Right atrium auricular region (tissue), 2 donors: ENCODE data around the gene AVPR1B. TPM values are rescaled to one million over a fixed set of nuclear protein-coding genes. Genes with fewer than 3 reads are reported as not detected.

Experiments
- DNase-seq: peaks from one replicate; pipeline ENCODE4 v3.0.0-alpha.2; 2019; ENCODE audit warnings: low spot score
- H3K27ac ChIP-seq, 2 donors: fragments of 200-600 bp; sonication (generic); 1 replicate in 1 of 2; 2 replicates in 1 of 2; pipeline ENCODE4 v1.5.1; 2016 to 2019
- H3K27me3 ChIP-seq, 2 donors: fragments of 200-600 bp; sonication (generic); one replicate each; pipeline versions ENCODE4 v1.5.1 to v1.6.0; 2017 to 2019
- H3K36me3 ChIP-seq: fragments of 200-600 bp; sonication (generic); one replicate; pipeline ENCODE4 v1.5.1; 2016
- H3K4me1 ChIP-seq, 2 donors: fragments of 200-600 bp; sonication (generic); one replicate each; pipeline versions ENCODE4 v1.5.1 to v1.6.0; 2017 to 2019
- H3K4me3 ChIP-seq, 2 donors: fragments of 200-600 bp; sonication (generic); 1 replicate in 1 of 2; 2 replicates in 1 of 2; pipeline ENCODE4 v1.5.1; 2017 to 2019; ENCODE audit warnings: mild to moderate bottlenecking in 1 of 2, moderate library complexity in 1 of 2
- H3K9me3 ChIP-seq, 2 donors: fragments of 200-600 bp; sonication (generic); one replicate each; pipeline ENCODE4 v1.5.1; 2019
- CTCF ChIP-seq, 2 donors: fragments of 200-600 bp; sonication (generic); IDR thresholded peaks; one replicate each; pipeline ENCODE4 v1.5.1; 2019; ENCODE audit warnings: antibody characterized with exemption in 2 of 2
- total RNA-seq, 2 donors: library from RNA; depleted of rRNA; stranded (reverse); fragments of >200 nt; gene quantifications; one replicate each; pipeline ENCODE4 v1.1.0, GENCODE V29; 2016

AVPR1B gene, protein sequence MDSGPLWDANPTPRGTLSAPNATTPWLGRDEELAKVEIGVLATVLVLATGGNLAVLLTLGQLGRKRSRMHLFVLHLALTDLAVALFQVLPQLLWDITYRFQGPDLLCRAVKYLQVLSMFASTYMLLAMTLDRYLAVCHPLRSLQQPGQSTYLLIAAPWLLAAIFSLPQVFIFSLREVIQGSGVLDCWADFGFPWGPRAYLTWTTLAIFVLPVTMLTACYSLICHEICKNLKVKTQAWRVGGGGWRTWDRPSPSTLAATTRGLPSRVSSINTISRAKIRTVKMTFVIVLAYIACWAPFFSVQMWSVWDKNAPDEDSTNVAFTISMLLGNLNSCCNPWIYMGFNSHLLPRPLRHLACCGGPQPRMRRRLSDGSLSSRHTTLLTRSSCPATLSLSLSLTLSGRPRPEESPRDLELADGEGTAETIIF
- total RNA-seq = not detected

- peaks cover 0 to 17% of the 10 kb centered on the region in 2 donors for H3K9me3 ChIP-seq
- H3K27me3 ChIP-seq = no peaks in the 10 kb centered on the region
- TF ChIP-seq CTCF (IDR thresholded peaks at IDR 0.05) = no peak
- H3K27ac ChIP-seq = peak within 1 kb of the TSS in 1 of 2 donors; percentile 1
- DNase-seq = peak; percentile 59
- no peaks in the 10 kb centered on the region for H3K36me3 ChIP-seq
- H3K4me3 ChIP-seq = peak within 1 kb of the TSS; percentile 28 to 48
- peaks cover 0 to 13% of the 10 kb centered on the region in 2 donors for H3K4me1 ChIP-seq
Observed at GRCh38 chr1:206117151-206117948, at the start of gene AVPR1B. AVPR1B (minus strand) TSS chr1:206117388; CDS start chr1:206116890, 498 bp downstream.

DNA sequence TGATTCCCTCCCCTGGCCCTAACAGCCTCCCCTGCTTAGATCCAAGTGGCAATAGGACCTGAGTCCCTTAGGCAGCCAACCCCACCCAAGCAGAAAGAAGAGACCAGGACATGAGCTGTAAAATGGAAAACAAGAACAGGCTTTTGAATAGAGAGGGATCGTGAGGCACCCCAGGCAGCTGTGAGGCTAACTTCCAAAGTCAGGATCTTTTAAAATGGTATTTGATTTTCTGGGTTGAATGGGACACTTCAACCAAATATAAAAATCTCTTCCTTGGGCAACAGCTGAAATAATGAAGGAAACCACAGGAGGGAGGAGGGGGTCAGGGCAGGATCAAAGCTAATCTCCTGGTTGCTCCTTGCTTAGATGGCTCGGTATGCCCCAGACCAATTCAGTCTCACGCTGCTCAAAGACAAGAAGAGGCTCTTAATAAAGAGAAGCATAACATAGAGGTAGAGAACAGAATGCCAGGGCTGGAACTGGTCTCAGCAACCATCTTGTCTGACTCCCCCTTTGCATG lies 28.6 kb upstream of the AVPR1B start:
- no peak for DNase-seq
- no peaks in the 10 kb centered on the region for H3K36me3 ChIP-seq
- no peak overlapping the region for H3K4me3 ChIP-seq
- H3K4me1 ChIP-seq = no peaks in the 10 kb centered on the region
- no peak for TF ChIP-seq CTCF (IDR thresholded peaks at IDR 0.05)
- no peaks in the 10 kb centered on the region for H3K27me3 ChIP-seq
- no peaks in the 10 kb centered on the region for H3K9me3 ChIP-seq
- H3K27ac ChIP-seq = no peak overlapping the region

GRCh38 chr1:206144605-206145004 lies 27.4 kb upstream of the AVPR1B start:
- no peaks in the 10 kb centered on the region for H3K27me3 ChIP-seq
- no peak for TF ChIP-seq CTCF (IDR thresholded peaks at IDR 0.05)
- no peak for DNase-seq
- no peaks in the 10 kb centered on the region for H3K9me3 ChIP-seq
- H3K36me3 ChIP-seq = no peaks in the 10 kb centered on the region
- H3K27ac ChIP-seq = no peak overlapping the region
- no peaks in the 10 kb centered on the region for H3K4me1 ChIP-seq
- no peak overlapping the region for H3K4me3 ChIP-seq

- Histone ChIP-seq H3K4me1 (no peaks in the 10 kb centered on the region), H3K27ac (no peak overlapping the region), H3K27me3 (no peaks in the 10 kb centered on the region), H3K9me3 (no peaks in the 10 kb centered on the region), H3K36me3 (no peaks in the 10 kb centered on the region), H3K4me3 (no peak overlapping the region)
- no peak for TF ChIP-seq CTCF (IDR thresholded peaks at IDR 0.05)
- DNase-seq = no peak
Observed at GRCh38 chr1:206143537-206144172, 26.5 kb upstream of the AVPR1B start.

GRCh38 chr1:206142770-206143169 lies 25.6 kb upstream of the AVPR1B start:
- Histone ChIP-seq H3K9me3 (no peaks in the 10 kb centered on the region), H3K4me1 (no peaks in the 10 kb centered on the region), H3K27ac (no peak overlapping the region), H3K36me3 (no peaks in the 10 kb centered on the region), H3K4me3 (no peak overlapping the region), H3K27me3 (no peaks in the 10 kb centered on the region)
- DNase-seq = no peak
- TF ChIP-seq CTCF (IDR thresholded peaks at IDR 0.05) = no peak
